ENCODE results near the gene CASZ1. TPM values are rescaled to one million over a fixed set of nuclear protein-coding genes. Genes with fewer than 3 reads are reported as not detected.

CASZ1 gene
- total RNA-seq, 1 experiment from 2014 or later: 11.7 TPM

- peak overlapping the region; percentile 1 for H3K27ac Mint-ChIP-seq
- H3K4me1 Mint-ChIP-seq: peaks cover 27% of the 10 kb centered on the region
- peak; percentile 61 for DNase-seq (ENCODE audit: low spot score)
- H3K27me3 Mint-ChIP-seq (ENCODE audit: low read depth): no peaks in the 10 kb centered on the region
- ATAC-seq: peak; percentile 68
- CTCF ChIA-PET: interaction anchor here (0.7 to 1.1 kb wide), 2 partner anchors 32 to 227 kb away, joined by 3 read pairs; no protein-coding TSS in a partner anchor
- TF ChIP-seq CTCF (IDR thresholded peaks at IDR 0.05) (no peak), MYBL2 (CRISPR knock-in tag; IDR thresholded peaks at IDR 0.05) (no peak), GTF2I (CRISPR knock-in tag; conservative IDR thresholded peaks at IDR 0.05) (no peak), ZNF671 (CRISPR knock-in tag; IDR thresholded peaks at IDR 0.05) (no peak), SMAD4 (CRISPR knock-in tag; IDR thresholded peaks at IDR 0.05) (no peak), IRF1 (CRISPR knock-in tag; IDR thresholded peaks at IDR 0.05) (no peak), OVOL2 (CRISPR knock-in tag; IDR thresholded peaks at IDR 0.05; ENCODE audit: borderline replicate concordance) (no peak), ARID4B (CRISPR knock-in tag; IDR thresholded peaks at IDR 0.05; ENCODE audit: borderline replicate concordance) (no peak), CBFB (CRISPR knock-in tag; IDR thresholded peaks at IDR 0.05; ENCODE audit: low read depth) (no peak), GRHL2 (CRISPR knock-in tag; IDR thresholded peaks at IDR 0.05; ENCODE audit: insufficient replicate concordance, severe bottlenecking) (no peak), NR1H2 (CRISPR knock-in tag; IDR thresholded peaks at IDR 0.05) (no peak), HMGA2 (CRISPR knock-in tag; IDR thresholded peaks at IDR 0.05) (no peak), TCF7 (CRISPR knock-in tag; IDR thresholded peaks at IDR 0.05; ENCODE audit: low read depth) (no peak), ZNF219 (CRISPR knock-in tag; IDR thresholded peaks at IDR 0.05; ENCODE audit: borderline replicate concordance) (no peak), AFF4 (CRISPR knock-in tag; IDR thresholded peaks at IDR 0.05; ENCODE audit: borderline replicate concordance) (no peak), FOXJ3 (CRISPR knock-in tag; IDR thresholded peaks at IDR 0.05; ENCODE audit: borderline replicate concordance) (no peak), HMGXB4 (CRISPR knock-in tag; IDR thresholded peaks at IDR 0.05) (no peak), RORB (CRISPR knock-in tag; IDR thresholded peaks at IDR 0.05) (no peak), FOXK1 (CRISPR knock-in tag; IDR thresholded peaks at IDR 0.05) (no peak)
- H3K4me3 Mint-ChIP-seq: no peak overlapping the region
- no peaks in the 10 kb centered on the region for H3K9me3 Mint-ChIP-seq
- POLR2A ChIA-PET: no interaction called here
- no peaks in the 10 kb centered on the region for H3K36me3 Mint-ChIP-seq
Observed at GRCh38 chr1:10721381-10722321, 74.8 kb downstream of the CASZ1 start.

Data from WTC11 (cell line).